HG03045 (cell line): ENCODE measurements around the gene EIF2A.

ENCODE experiments used
- ATAC-seq: cut with Tn5 transposase; IDR thresholded peaks from one replicate; pipeline ENCODE4 v1.9.1; 2021; ENCODE audit warnings: mild to moderate bottlenecking, moderate library complexity; ENCODE audit not compliant: unreplicated experiment

Gene EIF2A

DNA sequence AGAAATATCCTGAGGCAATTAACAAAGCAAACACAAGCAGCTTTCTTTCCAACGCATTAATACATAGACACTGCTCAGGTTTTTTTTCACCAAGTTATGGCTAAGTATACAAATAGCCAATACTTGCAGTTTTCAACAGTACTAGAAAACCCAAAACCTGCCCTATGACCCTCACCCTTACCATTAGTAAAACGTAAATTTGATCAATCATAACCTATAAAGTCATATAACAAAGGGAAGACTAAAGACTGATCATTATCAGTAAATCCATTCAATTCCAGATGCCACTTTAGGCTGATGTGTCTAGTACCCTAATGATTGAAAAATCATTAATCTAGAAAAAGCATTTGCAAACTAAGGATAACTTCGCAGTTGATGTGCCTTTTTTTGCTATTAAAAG, 3.5 kb upstream of the EIF2A start:
- no peak for ATAC-seq

DNA sequence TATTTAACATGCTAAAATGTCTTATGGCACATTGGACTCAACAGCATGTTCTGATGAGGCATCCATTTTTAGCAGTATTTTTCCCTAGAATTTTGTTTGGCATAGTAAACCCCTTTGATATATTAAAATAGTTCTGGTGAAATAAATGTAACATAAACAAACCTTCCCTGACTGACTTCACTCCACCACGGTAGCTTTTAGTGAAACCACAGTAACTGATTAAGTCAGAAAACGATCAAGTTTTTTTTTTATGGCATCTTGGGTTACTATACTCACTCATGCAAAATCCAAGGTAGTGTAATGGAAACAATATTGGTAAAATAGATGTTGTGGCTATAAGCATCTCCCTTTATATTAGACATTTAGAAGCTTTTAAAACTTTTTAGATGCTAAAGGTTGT, 3.1 kb upstream of the EIF2A start:
- no peak for ATAC-seq

DNA sequence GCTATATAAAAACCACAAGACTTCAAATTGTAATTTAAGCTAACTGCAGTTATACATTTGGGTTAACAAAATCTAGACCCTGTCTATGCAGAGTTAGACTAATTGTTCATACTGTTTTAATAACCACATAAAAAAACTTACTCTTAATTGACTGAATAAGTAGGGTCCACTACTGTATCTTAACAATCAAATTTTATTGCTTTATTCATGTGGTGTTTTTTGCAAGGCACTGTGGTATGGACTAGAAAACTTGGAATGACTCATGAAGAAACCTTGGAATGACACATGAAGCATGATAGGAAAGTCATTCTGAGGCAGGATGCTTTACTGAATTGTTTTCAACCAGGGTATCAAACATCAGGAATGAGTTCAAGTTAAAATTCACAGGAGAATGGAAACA, 2.5 kb upstream of the EIF2A start:
- ATAC-seq = no peak

DNA sequence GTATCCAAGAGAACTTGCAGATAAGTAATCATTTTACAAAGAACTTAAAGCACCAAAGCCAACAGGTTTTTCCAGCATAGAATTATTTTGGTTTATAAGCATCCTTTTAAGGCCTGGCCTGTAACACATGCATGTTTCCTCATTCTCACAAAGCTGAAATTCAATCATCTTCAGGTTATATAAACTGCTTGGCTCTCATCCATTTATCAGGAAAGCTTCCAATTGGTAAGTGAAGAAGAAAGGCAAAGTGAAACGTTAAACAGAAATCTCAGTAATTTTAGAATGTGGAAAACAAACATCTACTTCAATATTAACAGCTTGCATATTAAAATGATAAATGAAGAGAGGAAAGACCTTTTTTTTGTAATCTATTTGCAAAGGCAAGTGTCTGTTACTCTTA, 1.9 kb upstream of the EIF2A start:
- ATAC-seq = no peak

DNA sequence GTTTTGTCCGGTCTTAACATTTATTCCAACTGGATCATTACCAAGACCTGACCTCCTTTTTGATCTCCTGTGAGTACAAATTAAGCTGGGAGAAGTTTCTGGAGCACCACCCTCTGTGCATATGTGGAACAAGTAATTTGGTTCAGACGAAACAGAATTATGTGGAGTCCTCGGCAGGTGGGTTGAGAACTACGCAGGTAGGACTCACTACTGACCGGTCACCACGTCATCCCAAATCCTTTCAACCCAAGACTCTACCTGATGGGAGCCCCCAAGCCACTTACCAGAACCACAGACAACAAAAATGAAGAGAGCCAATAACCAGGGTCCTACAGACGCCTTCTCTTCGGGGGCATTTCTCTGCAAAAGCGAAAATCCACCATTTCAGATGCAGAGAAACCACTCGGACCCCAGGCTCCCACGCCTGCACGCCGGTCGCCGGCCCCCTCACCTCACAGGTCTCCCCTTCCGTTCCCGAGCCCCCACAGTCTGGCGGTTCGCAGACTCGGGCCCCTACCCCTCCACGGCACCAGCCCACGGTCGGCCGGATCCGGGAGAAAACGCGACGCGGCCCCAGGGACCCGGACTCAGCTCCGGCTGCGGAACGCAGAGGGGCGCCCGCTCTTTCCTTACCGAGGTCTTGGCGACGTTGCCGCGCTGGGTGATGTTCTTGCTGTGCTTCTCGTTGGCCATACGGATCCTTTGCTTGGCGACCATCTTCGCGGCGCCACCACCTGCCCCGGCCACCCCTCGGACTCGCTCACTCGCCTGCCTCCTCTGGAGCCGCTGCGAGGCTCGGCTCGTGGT, 965 bp upstream of the EIF2A start:
- peak; percentile 21 for ATAC-seq

DNA sequence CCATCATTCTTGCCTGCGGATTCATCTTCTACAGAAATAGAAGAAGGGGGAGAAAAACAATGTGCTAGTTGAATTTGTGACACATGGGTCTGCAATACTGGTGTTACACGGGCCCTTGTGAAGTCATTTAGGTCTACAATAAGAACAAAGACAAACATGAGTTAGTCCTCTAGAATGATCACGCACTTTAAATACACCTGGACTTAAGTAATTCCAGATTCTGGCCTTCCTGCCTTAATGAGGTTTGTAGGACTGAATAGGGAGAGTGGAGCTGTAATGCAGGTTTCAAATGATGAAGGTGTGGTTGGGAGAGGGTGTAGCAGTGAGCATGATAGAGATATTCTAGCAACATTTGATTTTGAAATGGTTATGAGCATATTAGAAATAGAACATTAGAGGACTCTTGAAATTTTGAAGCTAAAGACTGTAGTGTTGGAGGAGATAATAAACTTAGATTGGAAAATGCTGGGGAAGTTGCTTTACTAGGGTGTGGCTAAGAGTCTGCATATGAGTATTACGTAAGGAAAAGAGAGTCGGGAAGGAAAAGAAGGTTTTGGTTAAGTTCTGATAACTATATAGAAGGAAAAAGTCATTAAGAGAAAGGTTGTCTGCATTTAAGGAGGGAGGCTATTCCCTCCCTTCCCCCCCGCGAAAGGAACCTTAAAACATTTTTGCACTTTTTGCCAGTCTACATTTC, 606 bp downstream of the EIF2A start:
- ATAC-seq = no peak

DNA sequence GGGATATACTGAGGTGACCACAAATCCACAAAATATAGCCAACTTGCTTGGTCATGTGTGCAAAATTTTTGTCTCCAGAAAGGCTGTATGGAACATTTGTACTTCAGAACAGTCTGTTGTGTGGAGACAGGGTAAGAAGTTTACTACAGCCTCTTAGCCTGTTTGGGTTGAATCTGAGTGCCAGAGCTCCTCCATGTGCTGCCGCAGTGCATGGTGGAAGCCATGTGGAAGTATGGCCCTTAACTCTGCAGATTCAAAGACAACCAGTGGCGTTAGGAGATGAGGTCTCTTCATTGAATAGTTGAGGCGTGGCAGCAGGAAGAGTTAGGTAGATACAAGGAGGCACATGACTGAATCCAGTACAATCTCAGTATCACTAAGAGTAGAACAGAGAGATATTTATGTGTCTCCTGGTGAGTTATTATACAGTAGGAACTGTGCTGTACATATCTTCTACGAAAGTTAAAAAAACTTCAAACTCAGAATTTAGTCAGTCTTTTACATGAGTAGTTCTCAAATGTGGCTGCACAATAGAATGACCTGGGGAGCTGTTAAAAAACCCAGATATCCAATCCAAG, 9.4 kb downstream of the EIF2A start:
- ATAC-seq = no peak

DNA sequence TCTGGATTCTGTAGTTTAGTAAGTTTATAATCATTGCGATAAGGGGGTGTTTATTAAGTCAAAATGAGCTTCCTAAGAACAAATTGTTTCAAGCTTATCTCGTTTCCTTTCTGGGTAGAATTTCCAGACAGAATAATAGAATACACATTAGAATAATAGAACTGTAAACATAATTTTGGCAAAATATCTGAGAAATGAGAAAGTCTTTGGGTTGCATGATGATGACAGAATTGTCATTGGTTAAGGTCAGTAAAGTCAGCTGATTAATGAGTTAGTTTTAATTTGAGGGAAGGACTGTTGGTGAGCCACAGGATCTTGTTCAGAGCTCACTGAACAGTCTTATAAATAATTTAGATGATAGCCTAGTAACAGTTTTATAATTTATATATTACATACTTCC, 10.2 kb downstream of the EIF2A start:
- no peak for ATAC-seq

DNA sequence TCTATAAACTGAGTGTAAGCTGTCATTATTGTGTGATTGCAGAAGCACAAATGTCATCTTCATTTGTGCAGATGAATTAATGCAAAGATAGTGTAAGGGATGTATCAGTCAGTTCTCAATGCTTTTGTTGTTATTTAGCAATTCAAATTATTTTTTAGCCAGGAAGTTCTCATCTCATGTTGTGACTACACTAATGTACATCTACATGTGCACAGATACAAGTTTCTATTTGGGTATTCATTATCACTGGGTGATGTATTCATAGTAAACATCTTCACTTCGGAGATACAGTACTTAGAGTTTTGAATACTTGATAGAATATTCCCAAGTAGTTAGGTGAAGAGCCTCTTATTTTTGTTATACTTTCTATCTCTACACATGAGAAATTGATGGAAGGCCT, 11.1 kb downstream of the EIF2A start:
- no peak for ATAC-seq

DNA sequence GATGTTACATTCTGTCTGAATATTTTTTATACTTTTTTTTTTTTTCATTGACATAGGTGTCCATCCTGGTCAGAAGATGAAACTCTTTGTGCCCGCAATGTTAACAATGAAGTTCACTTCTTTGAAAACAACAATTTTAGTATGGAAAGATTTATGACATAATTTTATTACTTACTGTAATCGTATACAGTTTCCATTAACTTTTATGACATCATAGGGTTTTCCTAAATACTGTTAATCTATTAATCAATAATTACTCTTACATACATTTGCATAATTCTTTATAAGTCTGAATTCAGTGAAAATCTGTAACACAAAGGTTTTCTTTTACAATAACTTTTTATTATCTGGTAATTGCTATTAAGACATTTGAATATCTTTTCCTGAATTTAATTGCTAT, 17.7 kb downstream of the EIF2A start:
- no peak for ATAC-seq

DNA sequence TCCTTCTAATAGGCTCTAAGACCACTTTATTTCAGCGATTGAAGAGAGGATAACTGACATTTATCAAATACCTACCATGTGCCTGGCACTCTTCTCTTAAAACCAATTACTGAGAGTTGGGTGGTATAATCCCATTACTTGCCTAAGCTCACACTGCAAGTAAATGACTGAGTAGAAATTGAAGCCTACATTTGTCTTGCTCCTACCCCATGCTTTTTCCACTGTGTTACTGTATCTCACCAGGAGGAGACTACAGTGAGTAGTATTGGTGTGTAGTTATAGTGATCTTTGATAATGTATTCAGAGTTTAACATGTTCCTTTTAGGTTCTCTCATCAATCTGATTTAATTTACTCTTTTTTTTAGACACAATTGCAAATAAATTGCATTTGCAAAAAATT, 20.7 kb downstream of the EIF2A start:
- no peak for ATAC-seq

DNA sequence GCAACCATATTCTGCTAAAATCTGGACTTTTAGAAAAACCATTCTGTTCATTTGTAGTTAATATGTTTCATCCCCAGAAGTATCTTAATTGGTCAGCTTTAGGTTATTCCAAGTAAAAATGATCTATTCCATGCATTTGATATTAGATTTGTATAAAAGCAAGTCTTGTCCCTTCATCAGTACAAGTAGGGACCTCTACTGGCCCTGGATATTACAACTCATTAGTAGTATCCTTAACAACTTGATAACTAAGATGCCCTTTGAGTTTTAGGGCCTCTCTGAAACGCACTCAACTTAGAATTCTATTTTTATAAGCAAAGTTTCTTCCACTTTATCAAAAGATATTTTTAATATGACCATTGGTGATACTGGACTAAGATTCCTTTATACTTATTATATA, 31.3 kb downstream of the EIF2A start:
- ATAC-seq = no peak

DNA sequence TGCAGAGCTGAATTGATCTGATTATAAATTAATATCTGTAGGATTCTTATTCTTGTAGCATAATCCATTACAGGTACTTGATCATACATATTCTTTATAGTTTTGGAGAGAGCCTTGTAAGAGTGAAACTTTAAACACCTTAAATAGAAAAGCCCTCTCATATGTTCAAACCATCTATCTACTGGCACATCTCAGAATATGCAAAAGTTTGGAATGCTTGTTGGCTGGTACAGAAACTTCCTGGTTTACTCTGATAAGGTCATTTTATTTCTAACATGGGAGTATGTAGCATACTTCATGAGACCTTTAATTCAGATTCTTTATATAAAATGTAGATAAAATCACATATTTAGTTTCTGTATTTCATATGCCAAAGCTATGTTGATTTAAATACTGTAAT, 34.6 kb downstream of the EIF2A start:
- no peak for ATAC-seq

DNA sequence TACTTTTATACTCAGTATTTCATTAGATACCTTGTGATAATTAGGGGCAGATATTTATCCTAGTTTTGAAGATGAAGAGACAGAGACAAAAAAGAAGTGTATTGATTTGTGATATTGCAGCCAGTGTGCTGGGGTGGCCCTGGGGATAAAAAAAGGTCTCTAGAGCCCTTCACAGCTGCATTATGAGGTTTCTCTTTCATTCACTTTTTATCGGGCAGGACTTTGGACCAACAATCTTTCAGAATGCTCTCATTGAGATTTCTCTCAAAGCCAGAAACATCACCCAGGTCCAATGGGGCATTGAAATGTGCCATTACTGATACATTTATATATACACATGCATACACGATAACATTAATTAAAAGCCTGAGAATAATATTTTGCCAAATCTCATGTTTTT, 36.0 kb downstream of the EIF2A start:
- ATAC-seq = peak; percentile 61

DNA sequence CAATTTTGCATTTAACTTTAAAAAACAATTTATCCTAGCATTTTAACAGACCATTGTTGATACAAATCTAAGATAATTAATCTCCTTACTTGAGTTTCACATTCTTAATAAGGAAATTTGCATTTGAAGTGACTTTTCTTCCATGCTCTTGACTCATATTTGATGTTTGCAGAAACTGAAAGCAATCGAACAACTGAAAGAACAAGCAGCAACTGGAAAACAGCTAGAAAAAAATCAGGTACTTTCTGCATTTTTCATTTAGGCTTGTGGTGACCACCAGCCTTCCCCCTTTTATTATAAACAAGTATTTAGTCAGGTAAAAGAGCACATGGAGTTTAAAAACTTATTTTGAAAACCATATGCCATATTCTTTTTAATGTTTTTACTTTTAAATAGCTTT, 36.4 kb downstream of the EIF2A start:
- peak; percentile 58 for ATAC-seq

DNA sequence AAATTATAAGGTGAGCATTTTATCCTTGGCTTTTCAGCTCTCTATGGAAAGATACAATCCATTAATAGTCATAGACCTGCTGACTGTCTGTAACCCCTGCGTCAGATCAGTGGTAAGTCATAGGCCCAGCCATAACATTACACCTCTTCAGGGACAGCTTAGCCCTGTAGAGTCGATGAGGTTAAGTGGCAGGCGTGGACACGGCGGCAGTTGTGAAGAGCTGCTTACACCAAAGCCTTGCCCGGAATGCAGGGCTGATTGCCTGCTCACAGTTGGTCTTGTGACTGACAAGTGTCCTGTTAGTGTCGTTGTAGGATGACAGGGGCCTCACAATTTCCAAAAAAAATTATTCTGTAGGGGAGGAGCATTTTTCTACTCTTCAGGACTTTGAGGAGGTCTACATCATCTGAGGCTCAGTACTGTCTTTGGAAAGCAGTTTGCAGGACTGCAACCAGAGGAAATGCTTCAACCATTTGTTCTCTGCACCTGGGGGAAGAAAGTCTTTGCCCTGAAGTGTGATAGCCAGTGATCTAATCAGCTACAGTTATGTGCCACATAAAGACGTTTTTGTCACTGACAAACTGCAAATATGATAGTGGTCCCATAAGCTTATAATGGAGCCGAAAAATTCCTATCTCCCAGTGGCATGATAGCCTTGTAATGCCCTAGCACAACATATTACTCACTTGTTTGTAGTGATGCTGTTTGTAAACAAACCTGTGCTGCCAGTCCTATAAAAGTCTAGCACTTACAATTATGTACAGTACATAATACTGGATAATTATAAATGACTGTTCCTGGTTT, 41.6 kb downstream of the EIF2A start:
- no peak for ATAC-seq

DNA sequence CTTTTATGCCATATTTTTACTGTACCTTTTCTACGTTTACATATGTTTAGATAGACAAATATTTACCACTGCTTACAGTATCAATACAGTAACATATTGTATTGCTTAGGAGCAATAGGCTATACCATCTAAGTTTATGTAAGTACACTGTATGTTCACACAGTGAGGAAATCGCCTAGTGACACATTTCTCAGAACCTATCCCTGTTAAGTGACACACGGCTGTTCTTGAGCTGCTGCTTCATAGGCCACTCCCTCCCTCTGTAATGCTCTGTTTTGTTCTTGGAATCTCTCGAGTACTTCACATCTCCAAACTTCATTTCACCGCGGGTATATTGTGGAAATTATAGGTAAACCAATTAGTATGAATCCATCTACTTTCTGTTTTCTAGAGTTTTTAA, 43.2 kb downstream of the EIF2A start:
- no peak for ATAC-seq

DNA sequence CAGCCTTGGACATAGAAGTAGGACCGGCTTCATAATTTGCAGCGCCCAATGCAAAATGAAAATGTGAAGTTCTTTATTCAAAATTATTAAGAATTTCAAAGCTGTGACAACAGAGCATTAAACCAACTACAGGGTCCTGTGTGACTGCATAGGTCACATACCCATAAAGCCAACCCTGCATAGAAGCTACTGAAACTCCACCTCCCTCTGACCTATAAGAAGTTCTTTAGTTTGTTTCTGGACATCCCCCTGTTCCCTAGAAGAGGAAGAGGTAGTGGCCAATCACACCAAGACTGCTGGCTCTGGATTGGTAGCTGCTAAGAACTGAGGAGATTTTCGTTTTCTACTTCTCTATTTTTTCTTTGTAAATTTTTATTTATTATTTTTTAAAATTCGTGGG, 47.6 kb downstream of the EIF2A start:
- ATAC-seq = no peak

DNA sequence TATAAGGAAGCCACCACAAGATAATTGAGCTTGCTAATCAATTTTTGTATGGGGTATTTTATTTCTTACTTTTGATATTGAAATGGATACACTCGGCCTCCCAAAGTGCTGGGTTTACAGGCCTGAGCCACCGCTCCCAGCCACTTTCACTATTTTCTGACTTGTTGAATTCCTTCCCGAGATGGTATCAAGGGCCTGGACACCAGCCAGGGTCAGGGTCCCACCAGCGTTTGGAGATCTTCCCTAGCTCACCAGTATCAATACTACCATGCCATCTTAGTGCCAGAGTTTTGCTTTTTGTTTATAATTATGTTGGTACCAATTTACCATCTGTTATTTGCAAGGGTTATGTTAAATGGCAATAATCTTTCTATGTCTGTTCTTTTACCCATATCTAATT, 51.1 kb downstream of the EIF2A start:
- ATAC-seq = no peak

DNA sequence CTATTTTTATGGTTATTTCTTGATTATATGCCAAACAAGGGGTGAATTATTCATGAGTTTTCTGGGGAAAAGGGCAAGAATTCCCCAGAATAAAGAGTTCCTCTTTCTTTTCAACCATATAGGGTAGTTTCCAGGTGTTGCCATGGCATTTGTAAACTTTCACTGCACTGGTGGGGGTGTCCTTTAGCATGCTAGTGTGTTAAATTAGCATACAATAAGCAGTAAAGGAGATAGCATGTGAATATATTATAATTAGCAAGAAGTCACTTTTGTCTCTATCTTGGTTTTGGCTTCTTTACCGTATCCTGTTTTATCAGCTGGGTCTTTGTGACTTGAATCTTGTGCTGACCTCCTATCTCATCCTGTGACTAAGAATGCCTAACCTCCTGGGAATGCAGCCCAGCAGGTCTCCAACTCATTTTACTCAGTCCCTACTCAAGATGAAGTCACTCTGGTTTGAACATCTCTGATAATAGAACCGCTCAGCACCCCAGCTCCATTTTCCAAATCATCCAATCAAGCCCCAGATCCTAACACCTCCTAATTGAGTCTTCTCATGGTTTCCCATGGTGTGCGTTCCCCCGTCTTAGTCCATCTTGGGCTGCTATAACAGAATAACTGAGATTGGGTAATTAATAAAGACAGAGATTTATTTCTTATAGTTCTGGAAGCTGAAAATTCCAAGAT, 53.2 kb downstream of the EIF2A start:
- no peak for ATAC-seq
